Heart right ventricle (tissue), 16 donors: ENCODE results near the gene MTHFD1L. TPM values are rescaled to one million over a fixed set of nuclear protein-coding genes. Genes with fewer than 3 reads are reported as not detected.

Experiments used
- ATAC-seq, 8 donors: fragments of 200-7000 bp; cut with Tn5 transposase; one replicate each; pipeline ENCODE4 v1.9.1; 2020; ENCODE audit warnings: mild to moderate bottlenecking in 8 of 8, moderate library complexity in 8 of 8, moderate number of reproducible peaks in 1 of 8
- DNase-seq, 2 donors: peaks; one replicate each; pipeline ENCODE4 v3.0.0-alpha.2; 2020
- H3K27ac ChIP-seq, 10 donors: fragments of 200-600 bp; sonication (generic) in 2 of 10; one replicate each; pipeline versions ENCODE4 v1.5.0 to v1.8.0; 2020 to 2022; ENCODE audit warnings: mild to moderate bottlenecking in 3 of 10
- H3K27me3 ChIP-seq, 7 donors: fragments of 200-600 bp; one replicate each; pipeline ENCODE4 v1.8.0; 2021 to 2022; ENCODE audit warnings: mild to moderate bottlenecking in 2 of 7
- H3K36me3 ChIP-seq, 9 donors: fragments of 200-600 bp; sonication (generic) in 1 of 9; one replicate each; pipeline versions ENCODE4 v1.5.0 to v1.8.0; 2020 to 2022; ENCODE audit warnings: mild to moderate bottlenecking in 2 of 9
- H3K4me1 ChIP-seq, 9 donors: fragments of 200-600 bp; sonication (generic) in 1 of 9; one replicate each; pipeline versions ENCODE4 v1.5.0 to v1.8.0; 2020 to 2022; ENCODE audit warnings: mild to moderate bottlenecking in 4 of 9
- H3K4me3 ChIP-seq, 10 donors: fragments of 200-600 bp; sonication (generic) in 2 of 10; one replicate each; pipeline versions ENCODE4 v1.5.0 to v1.8.0; 2020 to 2022; ENCODE audit warnings: mild to moderate bottlenecking in 7 of 10, moderate library complexity in 2 of 10
- H3K9me3 ChIP-seq, 11 donors: fragments of 200-600 bp in 10 of 11; sonication (generic) in 2 of 11; one replicate each; pipeline versions ENCODE4 v1.5.0 to v1.8.0; 2013 to 2022; ENCODE audit warnings: mild to moderate bottlenecking in 2 of 11, control low read depth in 1 of 11, moderate library complexity in 1 of 11
- WGBS, 2 donors: extraction: QIAGEN DNeasy Blood & Tissue Kit; methylation state at CpG; one replicate each; pipeline ENCODE4 v1.1.7; 2013; ENCODE audit warnings: inconsistent platforms in 1 of 2; 5-methylcytosine and 5-hydroxymethylcytosine counted together
- intact Hi-C, 10 donors: fragments of 100-400 bp; cut with DNase I; formaldehyde crosslinking; loops; one replicate each; pipeline versions ENCODE4 v1.11.1 to v1.14.2; 2022
- polyA plus RNA-seq, 2 donors: library from polyadenylated mRNA; stranded (reverse); fragments of 200-250 nt; gene quantifications; one replicate each; pipeline ENCODE4 v1.2.3, GENCODE V29; 2013
- total RNA-seq, 10 donors: library from RNA; stranded (reverse); fragmentation: NEBNext Ultra II Directional in 3 of 10; extraction: Animal tissue kit (Norgen Biotek cat#: 25700) in 3 of 10; gene quantifications; one replicate each; pipeline versions ENCODE4 v1.2.1 to v1.2.4, GENCODE V29; 2021 to 2023
- TF ChIP-seq, protein P1 (sequence below), 9 donors: fragments of 200-600 bp; sonication (generic) in 2 of 9; IDR thresholded peaks; one replicate each; pipeline versions ENCODE4 v1.5.0 to v1.8.0; 2021 to 2022; ENCODE audit warnings: antibody characterized with exemption in 9 of 9, mild to moderate bottlenecking in 5 of 9, moderate library complexity in 1 of 9
- donor health status: Arrhythmogenic right ventricular cardiomyopathy.
- donor health status: ischemic (EF 13 %, LVEDD 7.1; RV severe dilation, severe dysfunction).
- donor health status: healthy with polysubstance abuse.
- donor health status: DM: no; HTN: yes; CAD: no.
- donor health status: DM: no; HTN: no; CAD: no.
- donor health status: ischemic (EF 25% LVEDD 6.9; RV normal size, moderate dysfunction).
- donor health status: ischemic (EF 25% LVEDD 5.7; RV mildly dilated, moderate dysfunction).
- donor health status: healthy.
- donor health status: DM: yes; HTN: yes; CAD: no.
- donor health status: Ischemic cardiomyopathy.
- donor health status: ischemic (EF 35%, LVEDD 5.7; RV mildly dilated, moderate dysfunction).
- donor health status: nonischemic (EF 11% LVEDD 7.7; RV severe dilation, severe dysfunction).
- donor health status: DM: yes; HTN: yes; CAD: no.
- donor health status: PGD.
- donor health status: ischemic (EF 29% LVEDD 5.4; RV normal size, mild dysfunction).
- donor health status: nonischemic (EF 23%, LVEDD 6.1; RV moderate dilation, normal function).

Gene MTHFD1L
- total and polyA plus RNA-seq, 12 donors = 1.2 to 10.8 (median 3.8) TPM

- H3K27ac ChIP-seq = peak overlapping the region in 3 of 10 donors; percentile 9 to 39 (median 26)
These were observed 50.4 kb downstream of the MTHFD1L start for GRCh38 chr6:150915880-150916265.

GRCh38 chr6:150919938-150920337, 54.4 kb downstream of the MTHFD1L start:
- ATAC-seq (no peak), DNase-seq (no peak)
- Histone ChIP-seq H3K27ac (no peak overlapping the region), H3K27me3 (no peaks in the 10 kb centered on the region), H3K9me3 (no peaks in the 10 kb centered on the region), H3K4me3 (no peak overlapping the region), H3K36me3 (peaks cover 0 to 28% (median 0%) of the 10 kb centered on the region in 9 donors), H3K4me1 (peaks cover 0 to 6% (median 0%) of the 10 kb centered on the region in 9 donors)
- WGBS, 2 donors = 97 to 100% methylated on average over 2 of the region's 2 CpGs
- TF ChIP-seq, protein P1, sequence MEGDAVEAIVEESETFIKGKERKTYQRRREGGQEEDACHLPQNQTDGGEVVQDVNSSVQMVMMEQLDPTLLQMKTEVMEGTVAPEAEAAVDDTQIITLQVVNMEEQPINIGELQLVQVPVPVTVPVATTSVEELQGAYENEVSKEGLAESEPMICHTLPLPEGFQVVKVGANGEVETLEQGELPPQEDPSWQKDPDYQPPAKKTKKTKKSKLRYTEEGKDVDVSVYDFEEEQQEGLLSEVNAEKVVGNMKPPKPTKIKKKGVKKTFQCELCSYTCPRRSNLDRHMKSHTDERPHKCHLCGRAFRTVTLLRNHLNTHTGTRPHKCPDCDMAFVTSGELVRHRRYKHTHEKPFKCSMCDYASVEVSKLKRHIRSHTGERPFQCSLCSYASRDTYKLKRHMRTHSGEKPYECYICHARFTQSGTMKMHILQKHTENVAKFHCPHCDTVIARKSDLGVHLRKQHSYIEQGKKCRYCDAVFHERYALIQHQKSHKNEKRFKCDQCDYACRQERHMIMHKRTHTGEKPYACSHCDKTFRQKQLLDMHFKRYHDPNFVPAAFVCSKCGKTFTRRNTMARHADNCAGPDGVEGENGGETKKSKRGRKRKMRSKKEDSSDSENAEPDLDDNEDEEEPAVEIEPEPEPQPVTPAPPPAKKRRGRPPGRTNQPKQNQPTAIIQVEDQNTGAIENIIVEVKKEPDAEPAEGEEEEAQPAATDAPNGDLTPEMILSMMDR (IDR thresholded peaks at IDR 0.05) = no peak
- intact Hi-C loops = no loop called here

More at GRCh38 chr6:150915880-150916265, 50.4 kb downstream of the MTHFD1L start:
- DNase-seq (no peak), ATAC-seq (peak in 5 of 8 donors; percentile 14 to 78 (median 46))
- Histone ChIP-seq H3K4me3 (no peak overlapping the region), H3K4me1 (no peaks in the 10 kb centered on the region), H3K27me3 (no peaks in the 10 kb centered on the region), H3K9me3 (peaks cover 0 to 5% (median 0%) of the 10 kb centered on the region in 11 donors), H3K36me3 (peaks cover 0 to 34% (median 0%) of the 10 kb centered on the region in 9 donors)
- TF ChIP-seq, protein P1 (IDR thresholded peaks at IDR 0.05) = peak in 1 of 9 donors; percentile 34
- 71 to 78% methylated on average over 7 of the region's 7 CpGs for WGBS, 2 donors
- intact Hi-C loops = no loop called here

DNA sequence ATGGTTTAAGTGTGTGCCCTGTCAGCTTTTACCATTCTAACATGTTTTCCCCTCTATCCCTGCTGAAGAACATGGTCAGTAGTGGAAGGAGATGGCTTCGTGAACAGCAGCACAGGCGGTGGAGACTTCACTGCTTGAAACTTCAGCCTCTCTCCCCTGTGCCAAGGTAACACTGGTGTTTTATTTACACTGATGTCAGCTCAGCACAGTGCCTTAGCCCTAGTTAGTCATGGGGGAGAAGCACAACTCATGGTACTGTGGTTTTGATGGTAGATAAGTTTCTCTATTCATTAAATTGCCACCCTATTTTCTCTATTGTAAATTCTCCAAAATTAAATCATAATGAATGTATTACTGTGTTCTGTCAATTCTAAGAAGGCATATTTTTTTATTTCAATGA, 56.6 kb downstream of the MTHFD1L start:
- TF ChIP-seq, protein P1 (IDR thresholded peaks at IDR 0.05) = no peak
- H3K27ac ChIP-seq = no peak overlapping the region
- peaks cover 0 to 36% (median 0%) of the 10 kb centered on the region in 9 donors for H3K36me3 ChIP-seq
- 95 to 97% methylated on average over 2 of the region's 2 CpGs for WGBS, 2 donors
- no peak overlapping the region for H3K4me3 ChIP-seq
- DNase-seq (no peak), ATAC-seq (no peak)
- H3K9me3 ChIP-seq = no peaks in the 10 kb centered on the region
- intact Hi-C loops = no loop called here
- no peaks in the 10 kb centered on the region for H3K27me3 ChIP-seq
- peaks cover 0 to 18% (median 0%) of the 10 kb centered on the region in 9 donors for H3K4me1 ChIP-seq

DNA sequence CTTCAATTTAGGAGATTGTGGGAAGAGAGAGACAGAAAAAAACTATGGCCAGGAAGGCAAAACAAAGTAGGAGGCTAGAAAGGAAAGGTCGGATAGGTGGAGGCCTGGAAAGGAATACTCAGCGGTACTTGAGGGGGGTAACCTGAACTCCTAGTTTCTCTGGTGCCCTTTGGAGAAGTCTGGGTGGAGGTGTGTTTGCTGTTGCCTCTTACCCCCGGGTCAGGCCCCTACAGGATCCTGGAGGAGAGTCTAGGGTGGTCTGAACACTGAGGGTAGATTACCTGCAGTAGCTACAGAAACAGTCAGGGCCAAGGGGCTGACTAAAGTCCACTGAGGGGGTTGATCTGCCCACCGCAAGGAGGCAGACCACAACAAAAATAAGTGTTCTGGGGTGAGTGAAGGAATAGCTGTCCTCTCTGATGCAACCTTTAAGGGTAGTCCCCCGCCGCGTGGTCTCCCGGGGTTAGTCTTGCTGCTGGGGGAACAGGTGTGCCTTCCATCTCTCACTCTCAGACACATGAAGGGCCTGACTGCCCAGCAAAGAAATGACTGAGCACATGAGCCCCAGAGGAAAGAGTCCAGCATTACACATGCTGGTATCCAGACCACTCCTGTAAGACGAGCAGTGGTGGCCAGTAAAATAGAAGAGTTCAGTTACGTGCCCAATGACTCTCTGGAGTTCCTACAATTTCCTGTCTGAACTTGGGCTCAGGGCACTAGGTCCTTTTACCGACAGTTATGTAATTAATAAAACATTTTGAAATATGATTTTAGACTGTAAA, 59.5 kb downstream of the MTHFD1L start:
- Histone ChIP-seq H3K36me3 (peaks cover 0 to 24% (median 0%) of the 10 kb centered on the region in 9 donors), H3K27ac (peak overlapping the region in 7 of 10 donors; percentile 28 to 58 (median 45)), H3K27me3 (no peaks in the 10 kb centered on the region), H3K4me1 (peaks cover 0 to 18% (median 0%) of the 10 kb centered on the region in 9 donors), H3K4me3 (no peak overlapping the region), H3K9me3 (no peaks in the 10 kb centered on the region)
- no peak for DNase-seq
- TF ChIP-seq, protein P1 (IDR thresholded peaks at IDR 0.05) = no peak
- ATAC-seq = peak in 7 of 8 donors; percentile 51 to 86 (median 73)
- 87 to 89% methylated on average over 11 of the region's 11 CpGs for WGBS, 2 donors
- intact Hi-C loops = no loop called here
